Caki2 (cell line): ENCODE data around the gene TCIRG1. TPM values are rescaled to one million over a fixed set of nuclear protein-coding genes. Genes with fewer than 3 reads are reported as not detected.

ENCODE experiments used
- DNase-seq: peaks from one replicate; pipeline ENCODE4 v3.0.0-alpha.2; 2015; ENCODE audit warnings: low read depth
- in situ Hi-C: cut with HindIII; loops from 2 replicates; pipeline ENCODE4 v1.10.0; 2016; ENCODE audit warnings: low sequenced_read_pairs, low pct_unique_long_range_greater_than_20kb, mixed read lengths
- total RNA-seq: library from RNA; depleted of rRNA; stranded (reverse); fragments of >200 nt; shearing (Covaris generic); gene quantifications from 2 replicates; pipeline ENCODE4 v1.2.3, GENCODE V29; 2014; ENCODE audit warnings: low replicate concordance

Gene TCIRG1
- total RNA-seq, 1 experiment from 2014 or later = 23.9 TPM

GRCh38 chr11:68002938-68003845 is 35.6 kb upstream of the TCIRG1 start:
- in situ Hi-C loops = no loop called here
- no peak for DNase-seq

- peak; percentile 69 for DNase-seq
- in situ Hi-C loops = no loop called here
Measured at GRCh38 chr11:68003846-68004550, 34.8 kb upstream of the TCIRG1 start, which contains the start of gene UNC93B1. Gene UNC93B1, minus strand, starts transcription at chr11:68004097. Its CDS starts 54 bp downstream, at chr11:68004043.

DNA sequence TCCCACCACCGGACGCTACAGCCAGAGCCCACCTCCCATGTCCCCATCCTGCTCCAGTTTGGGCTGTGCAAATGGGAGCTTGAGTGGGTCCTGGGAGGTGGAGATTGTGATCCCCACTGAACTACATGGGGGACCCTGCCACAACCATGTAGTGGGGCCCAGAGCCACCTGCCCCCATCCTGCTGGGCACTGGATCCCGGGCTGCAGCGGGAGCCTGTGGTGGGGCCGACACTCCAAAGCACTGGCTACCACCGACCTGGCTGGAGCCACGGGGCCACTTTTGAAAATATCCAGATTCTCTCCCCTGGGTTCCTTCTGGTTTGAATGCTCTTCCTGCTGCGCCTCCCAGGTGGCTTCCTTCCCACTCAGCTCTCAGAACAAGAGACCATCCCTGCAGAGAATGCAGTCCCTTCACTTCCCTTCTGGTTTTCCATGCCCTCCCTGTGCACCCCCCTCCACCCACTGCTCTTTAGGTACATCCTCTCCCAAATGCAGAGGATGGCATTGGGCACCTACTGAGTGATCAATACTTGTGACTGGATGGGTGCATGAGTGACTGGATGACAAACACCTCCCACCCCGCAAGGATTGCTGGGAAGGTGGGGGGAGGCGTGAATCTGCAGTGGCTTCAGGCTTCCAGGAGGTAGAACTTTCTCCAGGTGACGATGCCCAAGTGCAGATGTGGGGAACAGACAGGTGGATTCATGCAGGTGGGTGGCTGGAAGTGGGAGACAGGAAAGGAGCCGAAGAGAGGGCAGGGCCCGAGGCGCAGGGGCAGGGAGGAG is 34.1 kb upstream of the TCIRG1 start:
- in situ Hi-C loops = no loop called here
- no peak for DNase-seq

- DNase-seq = no peak
- in situ Hi-C loops = no loop called here
Measured at GRCh38 chr11:68006606-68007166, 32.1 kb upstream of the TCIRG1 start.

- no peak for DNase-seq
- in situ Hi-C loops = no loop called here
Measured at GRCh38 chr11:68007498-68008380, 31.1 kb upstream of the TCIRG1 start.

DNA sequence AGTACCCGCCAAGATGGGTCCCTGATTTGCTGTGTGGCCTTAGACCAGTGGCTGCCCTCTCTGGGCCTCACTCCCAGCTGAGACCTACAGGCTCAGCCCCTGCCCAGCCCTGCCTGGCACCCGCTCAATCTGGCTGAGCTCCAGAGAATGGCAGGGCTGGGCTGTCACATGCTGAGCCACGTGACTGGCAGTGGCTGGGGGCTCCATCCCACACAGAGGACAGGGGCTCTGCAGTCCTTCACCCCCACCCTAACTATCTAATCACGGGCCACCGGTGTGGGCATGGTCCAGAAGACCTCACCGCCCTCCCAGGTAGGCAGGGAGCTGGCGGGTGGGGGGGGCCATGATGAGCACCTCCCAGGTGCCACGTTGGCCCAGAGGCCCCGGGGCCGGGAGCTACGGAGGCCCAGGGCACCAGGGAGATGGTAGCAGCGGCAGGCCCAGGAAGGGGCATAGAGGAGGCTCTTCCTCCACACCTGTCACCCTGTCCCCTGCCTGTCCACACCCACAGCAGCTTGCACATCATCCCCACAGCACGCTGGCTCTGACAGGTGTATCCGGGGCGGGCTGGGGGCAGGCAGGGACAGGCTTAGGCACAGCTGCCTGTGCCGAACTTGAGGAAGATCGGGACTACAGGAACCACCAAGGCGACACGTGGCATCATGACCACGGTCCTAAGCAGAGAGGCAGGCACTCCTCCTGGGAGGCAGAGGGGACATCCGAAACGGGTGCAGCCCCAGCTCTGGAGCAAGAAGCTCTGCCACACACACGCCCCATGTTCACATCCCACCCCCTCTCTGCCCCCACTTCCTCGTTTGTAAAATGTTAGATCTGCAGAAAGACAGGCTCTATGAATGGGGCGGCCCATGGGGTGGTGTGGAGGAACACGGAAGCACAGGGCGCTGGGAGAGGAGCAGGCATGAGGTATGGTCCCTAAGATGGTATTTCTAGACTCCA is 30.2 kb upstream of the TCIRG1 start:
- DNase-seq = peak; percentile 63
- in situ Hi-C loops = no loop called here

- in situ Hi-C loops = no loop called here
- peak; percentile 86 for DNase-seq
Measured at GRCh38 chr11:68009391-68010089, 29.3 kb upstream of the TCIRG1 start.

GRCh38 chr11:68010090-68011041 is 28.5 kb upstream of the TCIRG1 start, which contains the start of gene ALDH3B1:
Gene ALDH3B1, plus strand, starts transcription at chr11:68010327. Its CDS starts 4,971 bp downstream, at chr11:68015298.
- in situ Hi-C loops = no loop called here
- peak; percentile 95 for DNase-seq

DNA sequence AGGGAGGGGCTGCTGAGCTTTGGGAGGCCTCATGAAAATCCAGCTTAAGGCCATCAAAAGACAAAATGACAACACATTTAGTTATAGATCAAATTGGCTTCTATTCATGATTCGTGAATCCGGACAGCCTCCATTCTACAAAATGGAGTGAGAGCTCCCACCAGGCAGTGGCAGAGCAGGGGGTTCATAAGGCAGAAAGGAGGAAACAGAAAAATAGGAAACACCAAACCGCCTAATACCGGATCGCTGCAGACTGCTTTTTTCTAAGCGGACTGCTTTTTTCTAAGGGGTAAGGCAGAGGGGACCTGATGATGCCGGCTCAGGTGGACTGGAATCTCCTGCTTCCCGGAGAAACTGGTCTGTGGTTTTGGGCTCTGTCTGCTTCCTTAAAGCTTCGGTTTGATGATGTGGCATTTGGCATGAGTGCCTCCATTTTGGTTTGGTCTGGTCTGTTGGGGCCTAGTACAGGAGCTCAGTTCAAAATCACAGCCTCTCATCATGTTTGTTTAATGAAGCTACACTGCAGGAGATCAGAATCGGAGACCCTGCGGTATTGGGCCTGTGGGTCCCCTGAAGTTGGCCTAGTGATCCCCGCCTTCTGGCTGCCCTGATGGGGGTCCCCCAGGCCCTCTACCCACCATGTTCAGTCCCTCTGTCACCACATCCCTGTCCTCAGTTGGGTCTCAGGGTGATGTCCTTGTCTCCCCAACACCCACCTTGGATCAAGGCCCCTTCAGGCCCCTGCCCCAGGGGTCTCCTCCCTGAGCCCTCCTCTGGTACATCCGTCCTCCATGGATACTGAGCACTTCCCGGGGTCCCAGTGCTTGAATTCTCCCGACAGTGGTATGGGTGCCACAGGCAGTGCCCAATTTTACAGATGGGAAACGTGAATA is 27.5 kb upstream of the TCIRG1 start:
- no peak for DNase-seq
- in situ Hi-C loops = no loop called here

- DNase-seq = peak; percentile 65
- in situ Hi-C loops = no loop called here
Measured at GRCh38 chr11:68012044-68012842, 26.6 kb upstream of the TCIRG1 start.

DNA sequence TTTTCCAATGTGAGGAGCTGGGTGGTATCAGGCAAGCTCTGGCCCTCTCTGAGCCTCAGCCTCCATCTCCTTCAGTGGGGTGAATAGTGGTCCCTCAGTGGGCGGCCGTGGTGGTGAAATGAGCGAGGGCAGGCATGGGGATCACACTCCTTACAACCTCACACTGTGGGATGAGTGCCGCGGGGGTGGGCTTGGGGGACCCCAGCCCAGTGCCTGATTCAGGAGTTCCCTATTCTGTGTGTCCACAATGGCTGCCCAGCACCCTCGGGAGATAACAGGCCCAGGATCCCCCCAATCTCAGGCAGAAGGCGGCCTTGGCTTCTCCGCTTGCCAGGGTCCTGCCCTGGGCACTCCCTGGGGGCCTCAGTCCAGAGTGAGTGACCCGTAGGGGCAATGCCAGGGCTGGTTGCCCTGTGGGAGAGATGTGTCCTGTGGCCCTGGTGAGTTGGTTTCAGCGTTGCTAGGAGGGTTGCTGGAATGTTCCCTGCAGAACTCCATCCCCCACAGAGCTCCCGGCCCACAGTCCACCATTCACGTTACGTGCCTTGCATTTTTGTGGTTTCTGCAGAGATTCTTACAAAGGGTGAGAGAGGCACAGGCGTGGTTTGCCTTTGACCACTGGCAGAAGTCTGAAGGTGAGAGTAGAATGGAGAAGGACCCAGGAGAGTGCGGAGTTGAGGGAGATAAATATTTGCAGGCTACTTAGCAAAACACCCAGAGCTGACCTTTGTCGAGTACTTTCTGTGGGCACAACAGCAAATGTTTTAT is 25.8 kb upstream of the TCIRG1 start:
- in situ Hi-C loops = no loop called here
- peak; percentile 98 for DNase-seq

DNA sequence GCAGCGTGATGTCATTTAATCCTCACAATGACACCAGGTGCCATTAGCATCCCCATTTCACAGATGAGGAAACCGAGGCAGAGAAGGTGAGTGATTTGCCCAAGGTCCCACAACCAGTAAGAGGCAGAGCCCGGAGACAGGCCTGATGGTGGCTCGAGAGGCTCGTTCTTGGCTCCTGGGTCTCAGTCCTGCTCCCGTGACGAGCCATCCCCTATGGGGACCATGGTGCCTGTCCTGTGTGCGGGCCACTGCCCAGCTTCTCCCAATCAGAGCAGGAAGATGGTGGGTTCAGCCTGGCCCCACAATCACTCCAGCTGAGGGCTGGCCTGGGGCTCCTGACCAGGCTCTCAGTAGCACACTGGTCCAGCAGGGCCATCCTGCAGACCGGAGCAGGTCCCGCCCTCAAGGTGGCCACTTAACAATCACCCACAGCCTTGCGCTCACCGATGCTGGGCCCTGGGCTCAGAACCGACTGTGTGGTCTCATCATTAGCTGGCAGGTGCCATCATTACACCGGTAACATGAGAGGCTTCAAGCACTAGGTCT is 25.1 kb upstream of the TCIRG1 start:
- in situ Hi-C loops = no loop called here
- no peak for DNase-seq
